GM12874 (cell line): ENCODE data around the gene VSIG10.

Experiments
- TF ChIP-seq, protein P1 (sequence below): IDR thresholded peaks from 2 replicates; pipeline ENCODE4 v1.5.1; 2011; ENCODE audit warnings: low read depth, mild to moderate bottlenecking, control low read depth, low read length, moderate library complexity; ENCODE audit not compliant: insufficient read depth

The VSIG10 gene

DNA sequence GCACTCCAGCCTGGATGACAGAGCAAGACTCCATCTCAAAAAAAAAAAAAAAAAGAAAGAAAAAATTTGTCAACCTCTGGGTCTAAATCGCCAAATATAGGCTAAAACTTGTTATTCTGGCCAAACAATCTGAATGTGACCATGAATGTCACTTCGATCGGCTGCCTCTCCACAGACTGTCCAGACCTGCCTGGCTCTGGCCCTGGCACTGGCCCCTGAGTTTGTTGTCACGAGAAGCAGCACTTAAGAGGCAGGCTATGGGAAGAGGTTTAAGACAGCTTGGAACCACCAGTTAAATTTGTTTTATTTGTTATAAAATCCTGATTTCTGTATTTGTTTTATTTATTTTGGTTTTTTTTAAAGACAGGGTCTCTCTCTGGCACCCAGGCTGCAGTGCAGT is 57.4 kb downstream of the VSIG10 start:
- TF ChIP-seq, protein P1, sequence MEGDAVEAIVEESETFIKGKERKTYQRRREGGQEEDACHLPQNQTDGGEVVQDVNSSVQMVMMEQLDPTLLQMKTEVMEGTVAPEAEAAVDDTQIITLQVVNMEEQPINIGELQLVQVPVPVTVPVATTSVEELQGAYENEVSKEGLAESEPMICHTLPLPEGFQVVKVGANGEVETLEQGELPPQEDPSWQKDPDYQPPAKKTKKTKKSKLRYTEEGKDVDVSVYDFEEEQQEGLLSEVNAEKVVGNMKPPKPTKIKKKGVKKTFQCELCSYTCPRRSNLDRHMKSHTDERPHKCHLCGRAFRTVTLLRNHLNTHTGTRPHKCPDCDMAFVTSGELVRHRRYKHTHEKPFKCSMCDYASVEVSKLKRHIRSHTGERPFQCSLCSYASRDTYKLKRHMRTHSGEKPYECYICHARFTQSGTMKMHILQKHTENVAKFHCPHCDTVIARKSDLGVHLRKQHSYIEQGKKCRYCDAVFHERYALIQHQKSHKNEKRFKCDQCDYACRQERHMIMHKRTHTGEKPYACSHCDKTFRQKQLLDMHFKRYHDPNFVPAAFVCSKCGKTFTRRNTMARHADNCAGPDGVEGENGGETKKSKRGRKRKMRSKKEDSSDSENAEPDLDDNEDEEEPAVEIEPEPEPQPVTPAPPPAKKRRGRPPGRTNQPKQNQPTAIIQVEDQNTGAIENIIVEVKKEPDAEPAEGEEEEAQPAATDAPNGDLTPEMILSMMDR: no peak

DNA sequence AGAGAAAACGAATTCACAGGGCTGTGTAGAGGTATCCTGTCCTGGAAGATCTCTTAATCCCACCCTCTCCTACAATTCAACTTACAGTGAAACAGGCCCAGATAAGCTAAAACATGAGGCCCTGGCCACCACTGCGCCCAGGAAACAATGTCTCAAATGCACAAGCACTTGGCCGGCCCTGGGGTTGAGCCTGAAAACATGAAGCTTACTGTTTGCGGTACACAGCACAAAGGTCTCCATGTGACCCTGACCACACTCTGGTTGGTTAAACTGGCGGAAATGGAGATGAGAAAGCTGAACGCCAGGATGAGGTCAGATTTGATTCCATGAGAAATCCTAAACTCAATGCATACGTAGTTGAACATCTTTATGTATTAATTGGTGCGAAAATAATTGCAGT is 59.2 kb downstream of the VSIG10 start:
- TF ChIP-seq, protein P1: no peak

DNA sequence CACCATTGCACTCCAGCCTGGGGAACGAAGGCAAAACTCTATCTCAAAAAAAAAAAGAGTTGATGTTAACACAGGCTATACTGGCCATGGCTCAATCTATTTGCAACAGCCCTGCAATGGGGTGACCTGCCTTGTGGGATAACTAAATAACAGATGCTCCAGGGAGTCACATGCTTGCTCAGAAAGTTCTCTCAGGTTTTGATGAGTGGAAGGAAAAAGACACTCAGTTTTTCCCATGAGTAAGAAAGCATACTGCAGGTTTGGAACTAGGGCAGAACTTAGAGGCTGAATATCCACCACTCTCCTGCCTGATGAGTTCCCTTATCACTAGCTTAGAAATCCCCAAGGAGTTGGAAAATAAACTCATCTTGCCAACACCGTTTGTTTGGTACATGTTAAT is 59.7 kb downstream of the VSIG10 start:
- TF ChIP-seq, protein P1: no peak

DNA sequence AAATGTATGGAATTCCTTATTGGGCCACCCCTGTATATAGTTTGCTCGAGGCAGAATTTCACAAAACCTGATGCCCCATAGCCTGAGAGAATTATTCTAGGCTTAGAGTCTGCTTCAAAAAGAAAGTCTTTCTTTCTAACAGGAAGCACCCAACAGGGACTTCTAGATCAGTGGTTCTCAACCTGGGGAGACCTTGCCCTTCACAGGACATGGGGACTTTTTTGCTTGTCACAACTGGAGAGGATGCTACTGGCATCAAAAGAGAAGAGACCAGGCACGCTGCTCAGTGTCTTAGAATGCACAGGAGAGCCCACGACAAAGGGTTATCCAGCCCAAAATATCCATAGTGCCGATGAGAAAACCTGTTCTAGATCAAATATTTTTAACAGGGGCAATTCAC is 61.7 kb downstream of the VSIG10 start:
- TF ChIP-seq, protein P1: no peak

DNA sequence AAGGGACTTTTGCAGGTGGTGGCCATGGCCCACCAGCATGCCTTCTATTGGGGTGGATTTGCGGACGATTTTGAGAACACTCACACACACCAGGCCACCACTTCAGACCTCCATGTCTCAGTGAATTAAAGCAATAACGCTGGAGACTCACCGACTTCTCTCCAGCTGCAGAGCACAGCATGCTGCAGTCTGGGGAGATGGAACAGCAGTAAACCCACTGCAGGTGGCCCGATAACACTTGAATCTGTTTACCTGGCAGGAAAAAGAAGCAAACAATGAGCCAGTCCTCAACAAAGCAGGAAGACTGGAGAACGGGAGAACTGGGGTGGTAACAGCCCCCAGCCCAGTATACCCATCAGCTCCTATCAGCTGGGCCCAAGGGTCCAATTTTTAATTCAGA is 65.7 kb downstream of the VSIG10 start:
- TF ChIP-seq, protein P1: no peak

DNA sequence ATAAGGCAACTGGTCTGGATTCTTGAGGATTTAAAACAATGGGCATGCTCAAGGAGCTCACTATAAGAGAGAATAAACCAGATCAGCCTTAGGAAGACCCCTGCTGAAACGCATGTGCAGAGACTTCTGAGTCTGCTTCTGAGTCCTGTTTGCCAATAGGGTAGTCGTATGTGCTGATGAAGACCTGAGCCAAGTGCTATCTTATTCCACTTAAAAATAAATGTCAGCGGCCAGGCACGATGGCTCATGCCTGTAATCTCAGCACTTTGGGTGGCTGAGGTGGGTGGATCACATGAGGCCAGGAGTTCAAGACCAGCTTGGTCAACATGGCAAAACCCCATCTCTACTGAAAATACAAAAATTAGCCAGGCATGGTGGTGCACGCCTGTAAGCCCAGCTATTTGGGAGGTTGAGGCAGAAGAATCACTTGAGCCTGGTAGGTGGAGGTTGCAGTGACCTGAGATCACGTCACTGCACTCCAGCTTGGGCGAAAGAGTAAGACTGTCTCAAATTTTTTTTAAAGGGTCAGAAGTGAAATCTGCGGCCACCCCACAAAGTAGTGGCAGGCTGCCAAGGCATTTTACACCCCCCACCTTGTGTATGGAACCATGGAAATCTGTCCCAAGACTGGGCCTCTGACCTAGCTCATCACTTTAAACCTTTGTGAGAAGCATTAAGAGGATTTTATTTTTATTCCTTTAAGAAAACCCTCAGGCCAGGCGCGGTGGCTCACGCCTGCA is 67.0 kb downstream of the VSIG10 start:
- TF ChIP-seq, protein P1: no peak

DNA sequence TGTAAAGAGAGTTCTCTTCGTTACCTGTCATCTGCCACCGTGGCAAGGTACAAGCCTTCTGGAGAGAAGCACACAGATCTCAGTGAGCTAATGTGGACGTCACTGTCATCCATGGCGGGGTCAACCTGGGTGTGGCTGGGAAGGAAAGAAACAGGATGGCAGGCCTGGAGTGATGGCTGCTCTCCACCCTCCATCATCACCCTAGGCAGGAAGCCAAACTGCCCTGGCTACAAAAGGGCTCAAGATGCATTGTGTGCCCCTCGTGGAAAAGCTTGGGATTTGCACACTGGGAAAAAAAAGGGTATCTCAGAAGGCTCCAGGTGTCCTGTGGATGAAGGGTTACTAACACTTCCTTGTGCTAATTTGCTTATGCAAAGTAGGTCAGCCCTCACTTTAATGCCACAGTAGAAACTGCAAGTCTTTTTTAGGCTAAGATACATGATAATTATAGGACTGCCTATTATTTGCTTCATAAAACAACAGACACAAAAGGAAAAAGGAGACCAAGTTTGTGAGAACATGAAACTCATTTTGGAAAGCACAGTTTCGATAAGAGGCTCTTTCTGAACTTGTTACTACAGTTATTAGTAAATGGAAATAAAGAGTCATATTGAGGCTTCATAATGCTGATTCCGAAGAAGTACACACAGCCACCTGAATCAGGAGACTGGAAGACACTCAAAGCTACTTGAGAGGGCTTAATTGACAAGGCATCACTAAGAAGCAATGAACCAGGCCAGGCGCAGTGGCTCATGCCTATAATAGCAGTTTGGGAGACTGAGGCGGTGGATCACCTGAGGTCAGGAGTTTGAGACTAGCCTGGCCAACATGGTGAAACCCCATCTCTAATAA is 68.4 kb downstream of the VSIG10 start:
- TF ChIP-seq, protein P1: no peak
